Prostate gland (tissue), 2 donors: Measurements from ENCODE around the gene CAMSAP1. TPM values are rescaled to one million over a fixed set of nuclear protein-coding genes. Genes with fewer than 3 reads are reported as not detected.
"Not testable (repeated sequence)": the region's sequence is repeated elsewhere in the genome, so short reads cannot be mapped to it uniquely, and the experiment has no call there.

ENCODE experiments used
- DNase-seq: peaks from one replicate; pipeline ENCODE4 v3.0.0-alpha.2; 2019; ENCODE audit warnings: low spot score
- H3K27ac ChIP-seq, 2 donors: fragments of 200-600 bp; sonication (generic); 2 replicates each; pipeline ENCODE4 v1.5.1; 2017 to 2019
- H3K27me3 ChIP-seq: fragments of 200-600 bp; sonication (generic); replicated peaks from 2 replicates; pipeline ENCODE4 v1.5.1; 2019; ENCODE audit not compliant: insufficient read depth
- H3K36me3 ChIP-seq, 2 donors: fragments of 200-600 bp; sonication (generic); 1 replicate in 1 of 2; 2 replicates in 1 of 2; pipeline versions ENCODE4 v1.5.1 to v1.8.1; 2017 to 2019
- H3K4me1 ChIP-seq: fragments of 200-600 bp; sonication (generic); replicated peaks from 2 replicates; pipeline ENCODE4 v1.5.1; 2019
- H3K4me3 ChIP-seq, 2 donors: fragments of 200-600 bp; sonication (generic); 2 replicates each; pipeline ENCODE4 v1.5.1; 2017 to 2019
- H3K9me3 ChIP-seq: fragments of 200-600 bp; sonication (generic); 2 replicates; pipeline ENCODE4 v1.5.1; 2017
- CTCF ChIP-seq, 4 experiments: fragments of 200-600 bp in 2 of 4; fragments of 450-650 bp in 2 of 4; sonication (generic) in 2 of 4; IDR thresholded peaks; 1 replicate in 3 of 4; 2 replicates in 1 of 4; pipeline ENCODE4 v1.5.1; 2016 to 2019; ENCODE audit warnings: antibody characterized with exemption in 4 of 4, mild to moderate bottlenecking in 2 of 4, moderate library complexity in 2 of 4
- POLR2A ChIP-seq: fragments of 450-650 bp; IDR thresholded peaks from one replicate; pipeline ENCODE4 v1.6.1; 2016; ENCODE audit warnings: antibody characterized with exemption, mild to moderate bottlenecking
- POLR2AphosphoS5 ChIP-seq: sonication (generic); formaldehyde crosslinking; IDR thresholded peaks from one replicate; pipeline ENCODE4 v1.6.1; 2017; ENCODE audit warnings: antibody characterized with exemption
- WGBS: methylation state at CpG from one replicate; pipeline ENCODE4 v1.1.5; 2018; 5-methylcytosine and 5-hydroxymethylcytosine counted together
- intact Hi-C: fragments of 100-400 bp; cut with DNase I; formaldehyde crosslinking; loops from one replicate; pipeline ENCODE4 v1.14.2; 2022
- total RNA-seq, 2 donors: library from RNA; depleted of rRNA; stranded (reverse); fragments of >200 nt; gene quantifications; one replicate each; pipeline ENCODE4 v1.1.0, GENCODE V29; 2016

Gene CAMSAP1
- total RNA-seq, 2 donors from 2014 or later, result 28.3 to 86.6 TPM

- Histone ChIP-seq H3K27ac (no peak overlapping the region), H3K27me3 (no peaks in the 10 kb centered on the region), H3K9me3 (no peaks in the 10 kb centered on the region), H3K4me1 (no peaks in the 10 kb centered on the region), H3K4me3 (no peak overlapping the region), H3K36me3 (no peaks in the 10 kb centered on the region)
- TF ChIP-seq POLR2AphosphoS5 (no peak), POLR2A (no peak), CTCF (IDR thresholded peaks at IDR 0.05) (no peak)
- intact Hi-C loops, result no loop called here
- WGBS, result 89% methylated on average over 2 of the region's 2 CpGs
- no peak for DNase-seq
Measured at GRCh38 chr9:135896626-135897025, 10.7 kb downstream of the CAMSAP1 start.

GRCh38 chr9:135896205-135896604 lies 11.1 kb downstream of the CAMSAP1 start:
- no peak for DNase-seq
- WGBS, result 75% methylated on average over 3 of the region's 3 CpGs
- H3K27me3 ChIP-seq, result no peaks in the 10 kb centered on the region
- no peak overlapping the region for H3K4me3 ChIP-seq
- TF ChIP-seq CTCF (IDR thresholded peaks at IDR 0.05) (no peak), POLR2A (no peak), POLR2AphosphoS5 (no peak)
- no peak overlapping the region for H3K27ac ChIP-seq
- H3K9me3 ChIP-seq, result no peaks in the 10 kb centered on the region
- H3K4me1 ChIP-seq, result no peaks in the 10 kb centered on the region
- intact Hi-C loops, result no loop called here
- H3K36me3 ChIP-seq, result no peaks in the 10 kb centered on the region

- peaks cover 2% of the 10 kb centered on the region for H3K4me1 ChIP-seq
- H3K9me3 ChIP-seq, result no peaks in the 10 kb centered on the region
- no peaks in the 10 kb centered on the region for H3K36me3 ChIP-seq
- intact Hi-C loops, result no loop called here
- no peak overlapping the region for H3K4me3 ChIP-seq
- H3K27me3 ChIP-seq, result no peaks in the 10 kb centered on the region
- 96% methylated on average over 4 of the region's 4 CpGs for WGBS
- no peak for DNase-seq
- TF ChIP-seq POLR2AphosphoS5 (no peak), CTCF (IDR thresholded peaks at IDR 0.05) (no peak), POLR2A (no peak)
- H3K27ac ChIP-seq, result no peak overlapping the region
Measured at GRCh38 chr9:135895202-135895848, 12.0 kb downstream of the CAMSAP1 start.

GRCh38 chr9:135893104-135893503 lies 14.2 kb downstream of the CAMSAP1 start:
- TF ChIP-seq CTCF (IDR thresholded peaks at IDR 0.05) (no peak), POLR2A (no peak), POLR2AphosphoS5 (no peak)
- H3K9me3 ChIP-seq, result no peaks in the 10 kb centered on the region
- H3K4me3 ChIP-seq, result no peak overlapping the region
- 94% methylated on average over 1 of the region's 1 CpG for WGBS
- intact Hi-C loops, result no loop called here
- peaks cover 9% of the 10 kb centered on the region for H3K4me1 ChIP-seq
- H3K27ac ChIP-seq, result no peak overlapping the region
- H3K36me3 ChIP-seq, result no peaks in the 10 kb centered on the region
- DNase-seq, result no peak
- H3K27me3 ChIP-seq, result no peaks in the 10 kb centered on the region

GRCh38 chr9:135892327-135892726 lies 15.0 kb downstream of the CAMSAP1 start:
- intact Hi-C loops, H3K4me3 ChIP-seq, H3K27me3 ChIP-seq, H3K36me3 ChIP-seq, DNase-seq, H3K9me3 ChIP-seq, H3K27ac ChIP-seq: not testable (repeated sequence)
- H3K4me1 ChIP-seq, result peaks cover 12% of the 10 kb centered on the region
- 98% methylated on average over 6 of the region's 6 CpGs for WGBS
